ENCODE measurements around the gene PRKAB1.
"Not testable (repeated sequence)": the region's sequence is repeated elsewhere in the genome, so short reads cannot be mapped to it uniquely, and the experiment has no call there.

The PRKAB1 gene

DNA sequence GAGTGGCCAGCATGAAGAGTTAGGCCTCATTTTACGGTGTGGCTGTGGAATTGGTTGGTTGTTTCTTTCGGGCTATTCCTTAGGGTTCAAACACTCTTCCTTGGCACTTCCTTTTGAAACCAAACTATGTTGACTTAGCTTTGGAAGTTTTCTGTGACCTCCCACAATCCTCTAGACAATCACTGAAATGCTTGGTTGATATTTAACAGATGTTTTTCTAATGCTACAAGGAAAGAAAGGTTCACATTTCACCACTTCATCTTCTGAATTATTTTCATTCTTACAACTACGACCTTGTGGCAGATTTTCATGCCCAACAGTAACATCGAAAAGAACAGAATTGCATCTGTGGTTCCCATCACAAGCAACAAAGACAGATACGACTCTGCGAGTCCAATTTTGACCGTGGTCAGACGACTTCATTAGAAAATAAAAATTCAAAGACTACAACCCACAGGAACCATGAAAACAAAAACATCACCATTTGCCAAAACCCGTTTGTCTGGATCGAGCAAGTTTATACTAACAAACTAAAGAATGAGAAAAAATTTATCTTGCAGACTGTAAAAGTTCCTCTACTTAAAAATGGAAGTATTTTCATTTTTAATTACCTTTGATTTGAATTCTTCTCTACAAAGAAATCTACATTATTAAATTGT is 16.9 kb downstream of the PRKAB1 start:
- no peak for DNase-seq (ENCODE audit: low read depth)

DNA sequence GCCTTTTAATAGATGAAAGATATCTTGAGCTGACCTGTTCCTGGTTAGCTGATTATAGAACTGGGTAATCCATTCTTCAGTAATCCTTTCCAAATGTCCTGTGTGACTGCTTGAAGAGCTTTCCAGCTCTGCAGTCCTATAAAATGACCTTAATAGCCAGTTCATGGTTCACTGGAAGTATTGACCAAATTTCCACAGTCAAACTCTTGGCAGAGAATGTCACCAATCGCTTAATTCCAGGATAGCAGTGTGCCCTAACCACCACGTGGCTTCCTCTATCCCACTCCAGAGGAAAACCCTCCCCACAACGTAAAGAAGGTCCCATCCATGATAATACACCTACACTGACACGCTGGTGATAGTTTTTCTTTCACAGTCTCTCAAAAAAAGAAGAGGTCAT is 17.4 kb downstream of the PRKAB1 start:
- DNase-seq (ENCODE audit: low read depth), result no peak

DNA sequence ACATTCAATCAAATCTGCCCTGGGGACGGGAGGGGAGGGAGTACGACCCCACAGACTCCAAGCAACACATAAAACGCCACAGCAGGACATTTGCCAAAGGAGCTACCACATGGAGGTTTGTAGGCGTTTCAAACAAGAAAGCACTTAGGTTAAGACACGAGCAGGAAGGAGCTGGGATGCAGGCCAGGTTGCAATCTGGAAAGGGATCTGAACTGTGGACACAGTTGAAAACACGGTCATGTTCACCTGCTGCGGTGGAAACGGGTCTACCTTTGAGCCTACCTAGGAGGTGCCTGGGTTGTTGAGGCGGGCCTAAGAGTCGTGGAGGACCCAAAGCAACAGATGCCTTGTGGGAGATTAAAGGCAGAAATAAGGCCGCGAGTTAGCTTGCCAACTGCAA is 18.4 kb downstream of the PRKAB1 start:
- DNase-seq (ENCODE audit: low read depth), result no peak

DNA sequence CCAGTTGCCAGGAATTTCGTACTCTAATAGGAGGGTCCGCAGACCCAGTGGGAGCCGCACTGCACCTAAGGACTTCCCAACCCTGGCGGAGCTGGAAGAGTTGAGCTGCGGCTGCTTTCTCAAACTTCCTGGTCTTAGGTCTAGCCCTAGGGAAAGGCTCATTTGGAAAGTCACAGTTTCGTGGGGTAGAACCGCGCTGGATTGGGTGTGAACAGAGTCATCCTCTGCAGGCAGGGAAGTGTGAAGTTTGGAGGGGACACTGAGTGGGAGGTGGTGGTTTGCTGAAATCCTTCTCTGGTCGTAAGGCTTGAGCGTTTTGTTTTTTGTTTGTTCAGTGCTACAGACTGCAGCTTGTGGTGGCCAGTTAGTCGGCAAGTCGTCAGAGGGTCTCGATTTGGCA is 18.8 kb downstream of the PRKAB1 start:
- DNase-seq (ENCODE audit: low read depth), result no peak

DNA sequence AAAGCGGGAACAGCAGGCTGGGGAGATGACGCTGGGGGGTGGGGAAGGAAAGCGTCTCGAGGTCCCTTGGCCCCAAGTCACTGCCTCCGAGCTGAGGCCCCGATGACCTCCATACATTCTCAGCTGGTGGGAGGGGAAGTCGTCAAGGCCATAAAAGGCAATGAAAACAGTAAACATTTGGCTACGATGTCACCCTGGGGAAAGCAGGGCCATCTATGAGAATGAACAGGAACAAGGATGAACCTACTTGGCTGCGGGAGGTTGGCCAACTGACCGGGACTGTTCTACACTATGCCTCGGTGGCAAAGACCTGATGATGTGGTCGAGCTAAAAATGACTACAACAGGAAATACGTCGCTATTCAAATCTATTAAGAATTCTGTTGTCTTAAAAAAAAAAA is 19.5 kb downstream of the PRKAB1 start:
- DNase-seq (ENCODE audit: low read depth), result no peak

DNA sequence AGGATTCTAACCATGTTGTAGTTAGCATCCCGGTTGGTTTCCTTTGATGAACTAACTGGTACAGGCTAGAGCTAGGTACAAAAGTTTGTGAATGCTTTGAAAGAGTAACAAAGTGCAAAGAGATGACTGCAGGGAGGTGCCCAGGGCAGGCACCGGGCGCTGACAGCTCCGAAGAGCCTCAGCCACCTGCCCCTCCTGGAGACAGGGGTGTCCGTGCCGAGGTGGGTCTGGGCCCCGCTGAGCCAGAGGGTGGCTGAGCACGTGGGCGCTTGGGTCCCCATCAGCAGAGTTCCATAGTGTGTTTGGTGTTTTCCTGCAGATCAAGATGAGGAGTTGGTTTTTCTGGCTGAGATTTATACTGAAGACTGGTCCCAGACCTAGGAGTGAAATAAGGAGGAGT is 19.9 kb downstream of the PRKAB1 start:
- no peak for DNase-seq (ENCODE audit: low read depth)

DNA sequence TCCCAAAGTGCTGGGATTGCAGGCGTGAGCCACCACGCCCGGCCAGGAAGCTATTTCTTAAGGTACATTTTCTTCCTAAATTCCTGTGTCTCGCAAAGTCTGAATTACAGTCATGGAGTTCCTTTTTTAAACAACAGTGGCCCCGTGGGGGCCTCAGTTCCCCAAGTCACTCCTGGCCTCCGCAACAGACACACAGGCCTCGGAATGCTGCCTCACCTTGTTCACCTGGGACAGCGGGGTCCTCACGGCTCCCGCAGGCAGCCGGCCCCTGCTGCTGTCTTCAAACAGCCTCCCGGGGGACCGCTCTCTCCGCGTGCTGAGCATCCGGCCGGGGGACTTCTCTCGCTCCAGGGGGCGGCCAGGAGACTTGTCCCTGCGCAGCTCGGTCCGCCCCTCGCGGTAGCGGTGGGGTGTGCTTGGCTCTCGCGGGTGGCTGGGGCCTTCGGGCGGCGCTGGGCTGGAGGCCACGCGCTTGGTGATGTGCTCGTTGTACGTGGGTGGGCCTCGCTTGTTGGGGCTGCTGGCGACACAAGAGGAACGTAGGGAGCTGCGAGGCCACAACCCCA is 22.1 kb downstream of the PRKAB1 start:
- no peak for DNase-seq (ENCODE audit: low read depth)

DNA sequence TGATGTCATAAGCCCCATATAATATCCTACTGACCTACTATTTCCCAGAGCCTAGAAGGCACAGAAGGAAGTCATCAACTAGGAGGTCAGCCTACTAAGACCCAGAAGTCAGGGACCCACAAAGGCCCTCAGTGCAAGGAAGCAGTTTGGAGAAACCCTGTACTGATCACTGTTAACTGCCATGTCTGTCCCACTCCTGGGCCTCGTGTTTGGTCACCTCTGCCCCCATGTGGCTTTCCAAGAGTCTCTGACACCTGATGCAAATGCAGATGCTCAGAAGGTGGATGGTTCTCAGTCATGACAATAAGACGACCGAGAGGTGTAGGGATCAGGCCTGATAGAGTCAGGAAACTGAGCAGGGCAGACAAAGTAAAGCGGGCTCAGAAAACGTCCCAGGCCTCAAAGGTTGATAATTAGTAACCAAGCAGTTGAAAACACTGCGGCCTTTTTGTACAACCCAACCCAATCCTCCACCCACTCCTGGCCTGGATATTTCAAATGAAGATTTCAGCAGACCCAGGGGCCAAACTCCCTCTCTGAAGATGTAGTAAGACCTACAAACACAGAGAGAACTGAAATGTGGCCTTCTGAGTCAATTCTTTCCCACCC is 23.4 kb downstream of the PRKAB1 start:
- DNase-seq (ENCODE audit: low read depth), result no peak

DNA sequence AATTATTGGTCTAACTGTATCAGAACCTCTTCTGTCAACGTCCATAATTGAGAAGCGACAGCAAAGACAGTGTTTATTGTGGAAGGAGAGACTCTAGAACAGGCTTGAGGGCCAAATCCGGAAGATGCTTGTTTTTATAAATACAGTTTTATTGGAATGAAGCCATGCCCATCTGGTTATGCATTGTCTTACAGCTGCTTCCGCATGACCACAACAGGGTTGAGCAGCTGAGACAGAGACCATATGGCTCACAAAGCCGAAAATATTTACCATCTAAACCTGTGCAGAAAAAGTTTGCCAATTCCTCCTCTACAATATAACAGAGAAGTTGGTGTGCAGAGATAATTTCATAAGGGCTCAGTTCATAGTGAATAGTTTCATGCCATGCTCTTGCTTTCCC is 24.5 kb downstream of the PRKAB1 start:
- no peak for DNase-seq (ENCODE audit: low read depth)

DNA sequence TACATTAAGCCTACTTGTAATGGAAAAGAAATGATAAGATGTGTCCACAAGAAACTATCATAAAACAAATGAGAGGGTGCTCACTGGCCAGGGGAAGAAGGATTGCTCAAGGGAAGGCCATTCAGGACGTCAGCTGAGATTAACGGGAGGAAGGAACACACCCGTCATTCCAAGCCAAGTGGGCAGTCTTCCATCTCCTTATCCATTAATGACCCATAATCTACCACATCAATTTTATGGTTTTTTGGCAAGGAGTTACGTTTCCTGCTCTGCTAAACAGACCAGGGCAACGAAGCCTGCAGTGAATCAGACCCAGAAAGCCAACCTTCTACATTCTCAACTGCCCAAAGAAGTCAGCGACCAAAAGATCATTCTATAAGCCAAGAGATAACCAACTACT is 25.1 kb downstream of the PRKAB1 start:
- DNase-seq (ENCODE audit: low read depth), result no peak

DNA sequence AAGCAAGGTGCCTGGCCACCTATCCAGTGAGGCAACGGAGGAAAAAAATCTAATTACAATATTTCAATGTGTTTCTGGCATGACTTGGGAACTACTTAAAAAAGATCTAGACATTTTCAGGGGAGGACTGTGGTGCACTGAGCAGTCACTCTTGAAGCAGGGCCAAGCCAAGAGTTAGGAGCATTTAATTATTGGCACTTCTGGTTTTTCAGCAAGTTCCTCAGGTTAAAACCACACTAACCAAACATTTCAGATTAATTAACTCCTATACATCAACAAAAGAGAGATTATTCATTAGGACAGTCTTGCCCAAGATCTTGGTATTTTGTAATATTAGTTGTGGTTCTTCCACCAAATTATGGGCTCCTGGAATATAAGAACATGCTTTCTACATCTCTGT is 25.6 kb downstream of the PRKAB1 start:
- DNase-seq (ENCODE audit: low read depth), result no peak

DNA sequence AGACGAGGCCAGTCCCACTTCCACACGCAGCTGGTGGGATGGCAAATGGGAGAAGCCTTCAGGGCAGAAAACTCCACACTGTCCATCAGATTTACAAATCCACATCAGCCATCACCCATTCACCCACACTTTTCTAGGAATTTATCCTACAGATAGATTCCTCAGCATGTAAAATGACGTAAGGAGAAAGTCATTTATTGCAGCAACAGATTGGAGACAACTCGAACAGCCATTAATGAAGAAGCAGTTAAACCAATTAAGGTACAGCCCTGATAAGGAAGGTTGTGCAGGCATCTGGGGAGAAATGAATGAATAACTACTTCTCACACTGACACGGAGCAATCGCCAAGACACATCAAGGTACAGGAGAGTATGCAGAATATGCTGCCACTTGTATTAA is 26.2 kb downstream of the PRKAB1 start:
- no peak for DNase-seq (ENCODE audit: low read depth)

DNA sequence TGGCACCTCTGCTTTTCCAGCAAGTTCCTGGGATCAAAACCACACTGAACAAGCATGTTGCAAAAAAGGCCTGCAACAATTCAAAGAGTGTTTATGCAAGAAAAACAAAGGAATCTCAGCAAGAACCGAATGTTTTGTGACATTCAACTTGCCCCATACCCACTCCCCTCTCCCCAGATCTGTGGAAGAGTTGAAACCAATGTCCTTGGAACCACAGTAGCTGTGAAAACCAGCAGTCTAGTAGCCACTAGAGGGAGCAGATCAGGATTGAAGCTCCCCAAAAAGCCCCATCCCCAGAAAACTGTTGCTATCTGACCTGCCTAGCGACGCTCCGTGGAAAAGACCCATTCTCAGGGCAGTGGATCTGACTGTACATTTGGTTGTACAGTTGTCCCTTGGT is 27.1 kb downstream of the PRKAB1 start:
- no peak for DNase-seq (ENCODE audit: low read depth)

DNA sequence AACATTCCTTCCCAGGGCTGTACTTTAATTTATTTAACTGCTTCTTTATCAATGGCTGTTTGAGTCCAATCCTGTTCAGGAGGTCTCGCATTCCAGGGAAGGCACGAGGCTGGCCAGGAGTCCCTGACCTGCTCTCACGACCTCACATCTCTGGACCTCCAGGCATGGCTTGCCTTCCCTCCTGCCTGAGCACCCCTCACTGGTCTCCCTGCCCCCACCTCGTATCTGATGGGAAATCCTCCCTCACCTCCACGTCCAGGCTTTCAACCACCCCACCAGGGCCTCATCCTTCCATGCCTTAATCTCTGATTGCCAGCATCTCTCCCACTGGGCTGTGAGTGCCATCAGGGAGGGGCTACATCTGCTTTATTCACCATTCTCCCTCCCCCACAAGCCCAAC is 29.0 kb downstream of the PRKAB1 start:
- DNase-seq (ENCODE audit: low read depth), result no peak

DNA sequence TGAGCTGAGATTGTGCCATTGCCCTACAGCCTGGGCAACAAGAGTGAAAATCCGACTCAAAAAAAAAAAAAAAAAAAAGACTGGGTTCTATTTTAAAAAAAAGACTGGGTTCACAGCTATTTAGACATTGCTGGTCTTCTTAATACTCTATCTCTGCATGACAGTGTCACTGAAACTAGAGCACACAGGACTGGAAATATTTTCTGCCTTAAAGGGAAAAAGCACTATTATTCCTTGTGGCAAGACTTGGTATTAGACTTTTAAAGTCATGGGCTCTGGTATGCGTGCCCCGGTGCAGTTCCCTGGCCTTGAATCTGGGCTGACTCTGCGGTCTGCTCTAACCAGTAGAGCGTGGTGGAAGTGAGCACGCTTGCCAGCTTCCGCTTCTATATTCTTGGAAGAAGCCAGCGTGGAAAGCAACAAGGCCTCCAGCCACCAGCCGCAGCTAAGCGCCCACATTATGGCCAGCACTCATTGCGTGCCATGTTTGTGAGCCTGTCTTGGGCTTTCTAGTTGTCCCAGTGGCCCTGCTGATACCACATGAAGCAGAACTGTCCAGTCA is 31.3 kb downstream of the PRKAB1 start:
- DNase-seq (ENCODE audit: low read depth), result no peak

DNA sequence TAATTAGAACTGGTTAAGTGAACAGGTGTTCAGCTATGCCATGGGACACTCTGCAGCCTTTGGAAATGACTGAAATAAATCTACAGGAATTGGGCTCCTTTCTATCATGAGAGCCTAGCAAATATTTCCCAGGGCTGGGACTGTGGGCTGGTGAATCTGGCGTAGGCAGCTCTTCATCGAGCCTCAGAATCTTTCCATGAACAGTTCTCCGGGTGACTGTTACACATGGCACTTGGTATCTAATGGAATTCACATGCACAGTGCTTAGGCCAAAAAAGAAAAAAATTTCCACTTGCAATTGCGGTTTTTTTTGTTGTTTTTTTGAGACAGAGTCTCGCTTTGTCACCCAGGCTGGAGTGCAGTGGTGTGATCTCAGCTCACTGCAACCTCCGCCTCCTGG is 32.1 kb downstream of the PRKAB1 start:
- DNase-seq (ENCODE audit: low read depth), result no peak

DNA sequence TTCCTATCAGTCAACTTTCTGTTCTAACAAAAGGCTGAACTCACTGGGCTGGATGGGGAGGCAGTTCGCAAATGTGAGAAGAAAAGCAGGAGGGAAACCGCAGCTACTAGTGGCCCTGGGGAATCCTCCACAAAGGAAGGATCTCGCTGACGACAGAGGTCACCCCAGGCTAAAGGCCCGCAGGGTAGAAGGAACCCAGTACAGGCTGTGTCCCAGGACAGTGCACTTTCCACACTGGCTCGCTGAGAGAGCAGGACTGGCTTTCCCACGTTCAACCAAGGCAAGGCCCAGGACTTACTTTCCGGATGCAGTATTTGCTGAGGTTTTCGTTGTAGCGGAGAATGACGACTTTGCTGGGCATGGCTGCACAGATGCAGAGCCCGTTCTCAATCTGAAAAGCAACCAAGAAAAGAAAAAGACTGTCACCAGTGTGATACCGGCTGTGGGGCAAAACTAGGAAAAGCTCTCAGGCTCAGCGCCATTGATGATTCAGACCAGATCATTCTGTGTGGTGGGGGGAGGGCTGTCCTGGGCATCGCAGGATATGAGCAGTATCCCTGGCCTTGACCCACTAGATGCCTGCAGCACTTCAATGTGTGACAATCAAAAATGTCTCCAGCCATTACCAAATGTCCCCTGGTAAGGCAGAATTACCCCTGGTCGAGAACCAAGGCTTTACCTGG is 36.3 kb downstream of the PRKAB1 start:
- DNase-seq (ENCODE audit: low read depth), result no peak

DNA sequence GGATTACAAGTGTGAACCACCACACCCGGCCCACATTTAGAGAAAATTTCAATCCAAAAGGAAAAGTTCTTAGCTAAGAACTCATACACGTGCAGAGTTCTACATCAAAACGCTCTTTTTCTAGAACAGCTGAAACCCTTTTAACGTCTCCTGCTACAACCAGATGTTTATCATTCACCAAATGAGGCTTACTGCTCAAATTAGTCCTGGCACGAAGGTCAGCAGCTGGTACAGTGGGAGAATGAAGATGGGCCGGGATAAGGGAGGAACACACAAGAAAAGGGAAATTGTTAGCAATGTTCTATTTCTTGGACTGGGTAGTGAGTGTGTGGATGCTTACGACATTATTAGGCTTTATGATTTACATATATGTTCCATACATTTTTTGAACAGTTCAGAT is 37.2 kb downstream of the PRKAB1 start:
- no peak for DNase-seq (ENCODE audit: low read depth)

DNA sequence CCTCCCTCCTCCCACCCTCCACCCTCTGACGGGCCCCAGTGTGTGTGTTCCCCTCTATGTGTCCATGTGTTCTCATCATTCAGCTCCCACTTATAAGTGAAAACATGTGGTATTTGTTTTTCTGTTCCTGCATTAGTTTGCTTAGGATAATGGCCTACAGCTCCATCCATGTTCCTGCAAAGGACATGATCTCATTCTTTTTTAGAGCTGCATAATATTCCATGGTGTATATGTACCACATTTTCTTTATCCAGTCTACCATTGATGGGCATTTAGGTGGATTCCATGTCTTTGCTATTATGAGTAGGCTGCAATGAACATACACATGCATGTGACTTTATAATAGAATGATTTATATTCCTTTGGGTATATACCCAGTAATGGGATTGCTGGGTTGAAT is 38.5 kb downstream of the PRKAB1 start:
- not testable (repeated sequence) for DNase-seq (ENCODE audit: low read depth)

DNA sequence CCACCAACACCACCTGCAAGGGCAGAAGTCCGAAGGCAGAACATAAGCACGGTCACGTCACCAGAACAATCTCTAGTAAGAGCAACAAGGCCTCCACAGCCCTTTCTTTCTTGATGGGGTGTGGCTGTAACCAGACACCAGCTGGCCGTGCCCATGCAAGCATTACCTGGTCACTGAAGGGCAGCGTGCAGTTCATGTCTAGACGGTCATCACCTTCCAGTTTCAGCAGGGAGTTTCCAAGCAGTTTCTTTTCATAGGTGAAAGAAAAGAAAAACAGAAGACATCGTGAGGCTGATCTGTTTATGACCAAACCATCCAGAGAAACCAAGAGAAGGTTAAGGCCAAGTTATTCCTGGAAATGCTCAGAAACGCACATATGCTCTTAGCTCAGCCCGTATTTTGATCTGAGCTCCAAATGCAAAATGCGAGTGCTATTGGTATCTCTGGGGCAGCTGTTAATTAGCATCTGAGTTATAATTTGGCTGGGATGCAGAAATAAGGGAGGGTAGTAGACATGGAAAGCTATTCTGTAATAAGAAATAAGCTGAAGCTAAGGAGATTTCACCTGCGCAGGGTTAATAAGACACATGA is 42.5 kb downstream of the PRKAB1 start:
- no peak for DNase-seq (ENCODE audit: low read depth)

DNA sequence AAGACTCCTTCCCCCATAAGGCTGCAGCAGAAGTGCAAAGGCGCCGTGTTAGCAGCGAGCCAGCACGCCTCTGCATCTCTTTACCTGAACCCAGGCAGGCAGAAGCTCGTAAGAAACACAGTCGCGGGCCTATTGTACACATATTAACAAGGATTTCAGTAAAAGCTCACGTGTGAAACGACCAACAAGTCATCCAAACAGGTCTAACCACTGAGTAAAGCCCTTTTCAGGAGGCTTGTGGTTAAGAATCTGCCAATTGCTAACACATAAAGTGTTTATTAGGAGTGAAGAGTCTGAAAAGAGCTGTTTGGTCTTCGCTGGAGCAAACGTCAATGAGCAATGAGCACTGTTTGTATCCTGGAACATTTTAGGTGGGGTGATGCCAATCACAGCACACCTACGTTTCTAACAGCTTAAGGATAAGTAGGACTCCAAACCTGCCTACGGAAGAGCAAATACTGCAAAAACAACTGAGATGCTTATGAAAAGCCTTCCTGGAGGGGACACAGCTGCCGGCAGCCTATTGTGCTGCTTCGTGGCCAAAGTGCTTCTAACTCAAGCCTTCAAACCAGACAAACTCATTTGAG is 43.1 kb downstream of the PRKAB1 start:
- no peak for DNase-seq (ENCODE audit: low read depth)

DNA sequence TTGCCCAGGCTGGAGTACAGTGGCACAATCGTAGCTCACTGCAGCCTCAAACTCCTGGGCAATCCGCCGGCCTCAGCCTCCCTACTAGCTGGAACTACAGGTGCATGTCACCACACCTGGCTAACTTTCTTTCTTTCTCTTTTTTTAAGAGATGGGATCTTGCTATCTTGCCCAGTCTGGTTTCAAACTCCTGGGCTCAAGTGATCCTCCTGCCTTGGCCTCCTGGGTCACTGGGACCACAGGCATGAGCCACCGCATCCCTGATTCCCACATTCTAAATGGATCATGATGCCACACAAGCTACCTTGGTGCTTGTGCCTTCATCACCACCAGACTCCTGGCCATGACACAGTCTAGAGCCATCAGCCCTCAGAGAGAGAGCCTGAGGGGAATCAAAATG is 43.8 kb downstream of the PRKAB1 start:
- no peak for DNase-seq (ENCODE audit: low read depth)

All from T follicular helper cell (primary cell).